Lung (tissue), 12 donors: ENCODE results near the gene COL18A1. TPM values are rescaled to one million over a fixed set of nuclear protein-coding genes. Genes with fewer than 3 reads are reported as not detected.
A peak's percentile ranks its signal among the peaks of the same experiment; 100 is the strongest.

Source experiments
- ATAC-seq: fragments of 200-7000 bp; cut with Tn5 transposase; one replicate; pipeline ENCODE4 v1.9.1; 2020; ENCODE audit warnings: moderate number of reproducible peaks; ENCODE audit not compliant: insufficient read depth, low FRiP score
- DNase-seq, 3 donors: peaks; one replicate each; pipeline ENCODE4 v3.0.0-alpha.2; 2013 to 2017
- H3K27ac ChIP-seq, 2 donors: one replicate each; pipeline ENCODE4 v1.5.1; 2013; ENCODE audit warnings: mild to moderate bottlenecking in 2 of 2, moderate library complexity in 2 of 2, control low read depth in 1 of 2, inconsistent platforms in 1 of 2, low read depth in 1 of 2, low read length in 1 of 2
- H3K27me3 ChIP-seq, 3 donors: one replicate each; pipeline ENCODE4 v1.5.1; 2013; ENCODE audit warnings: low read length in 2 of 3; ENCODE audit not compliant: control insufficient read depth in 3 of 3, insufficient read depth in 3 of 3
- H3K36me3 ChIP-seq, 4 donors: one replicate each; pipeline ENCODE4 v1.5.1; 2013; ENCODE audit warnings: low read length in 4 of 4, mild to moderate bottlenecking in 1 of 4, moderate library complexity in 1 of 4; ENCODE audit not compliant: control insufficient read depth in 4 of 4, insufficient read depth in 4 of 4
- H3K4me1 ChIP-seq, 5 donors: one replicate each; pipeline ENCODE4 v1.5.1; 2013; ENCODE audit warnings: low read length in 5 of 5, mild to moderate bottlenecking in 2 of 5, moderate library complexity in 1 of 5; ENCODE audit not compliant: control insufficient read depth in 5 of 5, insufficient read depth in 5 of 5
- H3K4me3 ChIP-seq: one replicate; pipeline ENCODE4 v1.5.1; 2013; ENCODE audit warnings: mild to moderate bottlenecking, control low read depth, moderate library complexity
- H3K9ac ChIP-seq, 2 donors: one replicate each; pipeline ENCODE4 v1.5.1; 2013; ENCODE audit warnings: low read length in 2 of 2, control low read depth in 1 of 2; ENCODE audit not compliant: insufficient read depth in 1 of 2
- H3K9me3 ChIP-seq, 4 donors: one replicate each; pipeline ENCODE4 v1.5.1; 2013; ENCODE audit warnings: low read length in 3 of 4, mild to moderate bottlenecking in 1 of 4, moderate library complexity in 1 of 4; ENCODE audit not compliant: control insufficient read depth in 4 of 4, insufficient read depth in 3 of 4
- WGBS, 2 donors: extraction: QIAGEN DNeasy Blood & Tissue Kit; methylation state at CpG; one replicate each; pipeline ENCODE4 v1.1.7; 2013; 5-methylcytosine and 5-hydroxymethylcytosine counted together
- polyA plus RNA-seq, 2 donors: library from polyadenylated mRNA; stranded (reverse); fragments of 200-250 nt; gene quantifications; one replicate each; pipeline ENCODE4 v1.2.1, GENCODE V29; 2013
- total RNA-seq, 2 donors: library from RNA; depleted of rRNA in 1 of 2; stranded (reverse); fragments of >200 nt in 1 of 2; gene quantifications; one replicate each; pipeline ENCODE4 v1.2.1, GENCODE V29; 2014 to 2021
- TF ChIP-seq, protein P1 (sequence below): IDR thresholded peaks from 2 replicates; pipeline ENCODE4 v1.5.1; 2012; ENCODE audit warnings: mild to moderate bottlenecking; ENCODE audit errors: control extremely low read depth, extremely low read depth
- donor health status: control.
- donor health status: control.
- donor health status: Bipolar disorder and iron deficiency.
- donor health status: healthy.
- donor health status: DM: yes; HTN: yes; CAD: no.

COL18A1 gene
- total and polyA plus RNA-seq, 4 donors = 42.7 to 102 (median 45.8) TPM

- H3K9ac ChIP-seq = no peak overlapping the region
- no peak for ATAC-seq
- no peaks in the 10 kb centered on the region for H3K9me3 ChIP-seq
- no peak overlapping the region for H3K27ac ChIP-seq
- peak in 1 of 3 donors; percentile 2 for DNase-seq
- H3K36me3 ChIP-seq = no peaks in the 10 kb centered on the region
- TF ChIP-seq, protein P1, sequence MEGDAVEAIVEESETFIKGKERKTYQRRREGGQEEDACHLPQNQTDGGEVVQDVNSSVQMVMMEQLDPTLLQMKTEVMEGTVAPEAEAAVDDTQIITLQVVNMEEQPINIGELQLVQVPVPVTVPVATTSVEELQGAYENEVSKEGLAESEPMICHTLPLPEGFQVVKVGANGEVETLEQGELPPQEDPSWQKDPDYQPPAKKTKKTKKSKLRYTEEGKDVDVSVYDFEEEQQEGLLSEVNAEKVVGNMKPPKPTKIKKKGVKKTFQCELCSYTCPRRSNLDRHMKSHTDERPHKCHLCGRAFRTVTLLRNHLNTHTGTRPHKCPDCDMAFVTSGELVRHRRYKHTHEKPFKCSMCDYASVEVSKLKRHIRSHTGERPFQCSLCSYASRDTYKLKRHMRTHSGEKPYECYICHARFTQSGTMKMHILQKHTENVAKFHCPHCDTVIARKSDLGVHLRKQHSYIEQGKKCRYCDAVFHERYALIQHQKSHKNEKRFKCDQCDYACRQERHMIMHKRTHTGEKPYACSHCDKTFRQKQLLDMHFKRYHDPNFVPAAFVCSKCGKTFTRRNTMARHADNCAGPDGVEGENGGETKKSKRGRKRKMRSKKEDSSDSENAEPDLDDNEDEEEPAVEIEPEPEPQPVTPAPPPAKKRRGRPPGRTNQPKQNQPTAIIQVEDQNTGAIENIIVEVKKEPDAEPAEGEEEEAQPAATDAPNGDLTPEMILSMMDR = no peak
- WGBS, 2 donors = 31 to 43% methylated on average over 8 of the region's 8 CpGs
- peaks cover 0 to 12% (median 3%) of the 10 kb centered on the region in 5 donors for H3K4me1 ChIP-seq
- H3K4me3 ChIP-seq = no peak overlapping the region
- H3K27me3 ChIP-seq = no peaks in the 10 kb centered on the region
Measured at GRCh38 chr21:45551316-45551715, 146.4 kb downstream of the COL18A1 start.

- no peak overlapping the region for H3K4me3 ChIP-seq
- H3K4me1 ChIP-seq = peaks cover 0 to 12% (median 3%) of the 10 kb centered on the region in 5 donors
- H3K9me3 ChIP-seq = no peaks in the 10 kb centered on the region
- 89 to 90% methylated on average over 35 of the region's 35 CpGs for WGBS, 2 donors
- no peak for ATAC-seq
- no peaks in the 10 kb centered on the region for H3K27me3 ChIP-seq
- H3K9ac ChIP-seq = no peak overlapping the region
- H3K36me3 ChIP-seq = no peaks in the 10 kb centered on the region
- peak overlapping the region in 1 of 2 donors; percentile 14 for H3K27ac ChIP-seq
- TF ChIP-seq, protein P1 = no peak
- peak in 1 of 3 donors; percentile 5 for DNase-seq
Measured at GRCh38 chr21:45551783-45552695, 147.1 kb downstream of the COL18A1 start.

- peaks cover 0 to 7% (median 3%) of the 10 kb centered on the region in 5 donors for H3K4me1 ChIP-seq
- TF ChIP-seq, protein P1 = no peak
- 82 to 84% methylated on average over 28 to 29 of the region's 29 CpGs for WGBS, 2 donors
- DNase-seq (peak in 1 of 3 donors; percentile 11), ATAC-seq (no peak)
- H3K27ac ChIP-seq = peak overlapping the region in 1 of 2 donors; percentile 0
- H3K9ac ChIP-seq = no peak overlapping the region
- no peaks in the 10 kb centered on the region for H3K27me3 ChIP-seq
- no peaks in the 10 kb centered on the region for H3K36me3 ChIP-seq
- H3K4me3 ChIP-seq = no peak overlapping the region
- H3K9me3 ChIP-seq = no peaks in the 10 kb centered on the region
Measured at GRCh38 chr21:45552696-45553391, 147.9 kb downstream of the COL18A1 start.
